KMS-11 (cell line): Measurements from ENCODE around the gene ASIC2.

Source experiments
- H2AFZ ChIP-seq: fragments of 200-600 bp; sonication (generic); 2 replicates; pipeline ENCODE4 v1.6.1; 2016; ENCODE audit warnings: antibody characterized with exemption, mixed run types, low read depth
- H3K27ac ChIP-seq: fragments of 200-600 bp; sonication (generic); 2 replicates; pipeline ENCODE4 v1.6.1; 2016; ENCODE audit warnings: mild to moderate bottlenecking, mixed run types
- H3K27me3 ChIP-seq: fragments of 200-600 bp; sonication (generic); 2 replicates; pipeline ENCODE4 v1.6.1; 2017; ENCODE audit warnings: mild to moderate bottlenecking, low read depth, mixed run types, moderate library complexity; ENCODE audit not compliant: insufficient read depth
- H3K36me3 ChIP-seq: fragments of 200-600 bp; sonication (generic); 2 replicates; pipeline ENCODE4 v1.6.1; 2017; ENCODE audit warnings: mild to moderate bottlenecking, mixed run types; ENCODE audit not compliant: insufficient read depth
- H3K4me1 ChIP-seq: fragments of 200-600 bp; sonication (generic); 2 replicates; pipeline ENCODE4 v1.6.1; 2016; ENCODE audit warnings: mild to moderate bottlenecking, low read depth, mixed run types; ENCODE audit not compliant: poor library complexity, severe bottlenecking
- H3K4me2 ChIP-seq: fragments of 200-600 bp; sonication (generic); 2 replicates; pipeline ENCODE4 v1.7.0; 2016; ENCODE audit warnings: mild to moderate bottlenecking, mixed run types
- H3K4me3 ChIP-seq: fragments of 200-600 bp; sonication (generic); IDR thresholded peaks from 2 replicates; pipeline ENCODE4 v1.6.1; 2017; ENCODE audit warnings: low read depth, low read length, mixed read lengths; ENCODE audit not compliant: insufficient read depth
- H3K79me2 ChIP-seq: fragments of 200-600 bp; sonication (generic); 2 replicates; pipeline ENCODE4 v1.6.1; 2016; ENCODE audit warnings: low read depth, mixed run types; ENCODE audit not compliant: insufficient read depth
- H3K9ac ChIP-seq: fragments of 200-600 bp; sonication (generic); 2 replicates; pipeline ENCODE4 v1.6.1; 2016; ENCODE audit warnings: mild to moderate bottlenecking, mixed run types
- H4K20me1 ChIP-seq: fragments of 200-600 bp; sonication (generic); 2 replicates; pipeline ENCODE4 v1.6.1; 2016; ENCODE audit warnings: mild to moderate bottlenecking, mixed run types; ENCODE audit not compliant: insufficient read depth
- TF ChIP-seq, protein P1 (sequence below): fragments of 200-600 bp; sonication (generic); conservative IDR thresholded peaks from 2 replicates; pipeline ENCODE4 v1.6.1; 2017; ENCODE audit warnings: low read depth, mild to moderate bottlenecking, antibody characterized with exemption, low read length, moderate library complexity, mixed read lengths

Gene ASIC2

GRCh38 chr17:33126086-33126485 lies 167.0 kb downstream of the ASIC2 start:
- no peak overlapping the region for H3K9ac ChIP-seq
- no peaks in the 10 kb centered on the region for H3K36me3 ChIP-seq
- H3K4me3 ChIP-seq: no peak overlapping the region
- H3K4me2 ChIP-seq: no peak overlapping the region
- H4K20me1 ChIP-seq: no peaks in the 10 kb centered on the region
- no peaks in the 10 kb centered on the region for H3K4me1 ChIP-seq
- TF ChIP-seq, protein P1, sequence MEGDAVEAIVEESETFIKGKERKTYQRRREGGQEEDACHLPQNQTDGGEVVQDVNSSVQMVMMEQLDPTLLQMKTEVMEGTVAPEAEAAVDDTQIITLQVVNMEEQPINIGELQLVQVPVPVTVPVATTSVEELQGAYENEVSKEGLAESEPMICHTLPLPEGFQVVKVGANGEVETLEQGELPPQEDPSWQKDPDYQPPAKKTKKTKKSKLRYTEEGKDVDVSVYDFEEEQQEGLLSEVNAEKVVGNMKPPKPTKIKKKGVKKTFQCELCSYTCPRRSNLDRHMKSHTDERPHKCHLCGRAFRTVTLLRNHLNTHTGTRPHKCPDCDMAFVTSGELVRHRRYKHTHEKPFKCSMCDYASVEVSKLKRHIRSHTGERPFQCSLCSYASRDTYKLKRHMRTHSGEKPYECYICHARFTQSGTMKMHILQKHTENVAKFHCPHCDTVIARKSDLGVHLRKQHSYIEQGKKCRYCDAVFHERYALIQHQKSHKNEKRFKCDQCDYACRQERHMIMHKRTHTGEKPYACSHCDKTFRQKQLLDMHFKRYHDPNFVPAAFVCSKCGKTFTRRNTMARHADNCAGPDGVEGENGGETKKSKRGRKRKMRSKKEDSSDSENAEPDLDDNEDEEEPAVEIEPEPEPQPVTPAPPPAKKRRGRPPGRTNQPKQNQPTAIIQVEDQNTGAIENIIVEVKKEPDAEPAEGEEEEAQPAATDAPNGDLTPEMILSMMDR: no peak
- H2AFZ ChIP-seq: no peak overlapping the region
- H3K27ac ChIP-seq: no peak overlapping the region
- no peaks in the 10 kb centered on the region for H3K79me2 ChIP-seq
- H3K27me3 ChIP-seq: no peaks in the 10 kb centered on the region

- H4K20me1 ChIP-seq: no peaks in the 10 kb centered on the region
- no peak overlapping the region for H2AFZ ChIP-seq
- H3K27ac ChIP-seq: no peak overlapping the region
- TF ChIP-seq, protein P1: no peak
- no peaks in the 10 kb centered on the region for H3K79me2 ChIP-seq
- H3K36me3 ChIP-seq: no peaks in the 10 kb centered on the region
- no peak overlapping the region for H3K9ac ChIP-seq
- no peak overlapping the region for H3K4me2 ChIP-seq
- H3K4me3 ChIP-seq: no peak overlapping the region
- no peaks in the 10 kb centered on the region for H3K4me1 ChIP-seq
- H3K27me3 ChIP-seq: no peaks in the 10 kb centered on the region
Measured at GRCh38 chr17:33125552-33125950, 167.5 kb downstream of the ASIC2 start.

- Histone ChIP-seq H3K4me2 (no peak overlapping the region), H3K27me3 (no peaks in the 10 kb centered on the region), H3K79me2 (no peaks in the 10 kb centered on the region), H3K36me3 (no peaks in the 10 kb centered on the region), H3K9ac (no peak overlapping the region), H3K4me1 (no peaks in the 10 kb centered on the region), H3K4me3 (no peak overlapping the region), H2AFZ (no peak overlapping the region), H3K27ac (no peak overlapping the region), H4K20me1 (no peaks in the 10 kb centered on the region)
- TF ChIP-seq, protein P1: no peak
Measured at GRCh38 chr17:33124871-33125551, 168.1 kb downstream of the ASIC2 start.

DNA sequence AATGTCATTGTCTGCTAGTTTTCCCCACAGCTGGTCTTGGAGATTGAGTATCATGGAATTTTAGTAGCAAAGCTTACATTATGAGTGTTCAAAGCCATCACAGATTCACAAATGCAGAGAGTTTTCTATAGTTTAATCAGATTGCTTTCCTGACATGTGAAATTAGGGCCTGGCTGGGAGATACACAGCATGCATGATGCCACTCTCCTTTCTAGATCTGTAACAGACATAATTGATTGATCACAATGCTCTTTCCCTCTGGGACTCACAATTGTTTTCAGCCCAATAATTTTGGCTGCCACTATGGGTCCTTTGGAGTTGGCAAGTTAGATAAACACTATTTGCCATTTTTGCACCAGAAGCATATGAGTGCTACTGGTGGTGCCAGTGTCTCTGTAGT lies 168.9 kb downstream of the ASIC2 start:
- Histone ChIP-seq H4K20me1 (no peaks in the 10 kb centered on the region), H2AFZ (no peak overlapping the region), H3K4me3 (no peak overlapping the region), H3K36me3 (no peaks in the 10 kb centered on the region), H3K4me1 (no peaks in the 10 kb centered on the region), H3K27ac (no peak overlapping the region), H3K4me2 (no peak overlapping the region), H3K27me3 (no peaks in the 10 kb centered on the region), H3K79me2 (no peaks in the 10 kb centered on the region), H3K9ac (no peak overlapping the region)
- TF ChIP-seq, protein P1: no peak
